Medulla oblongata (tissue), 1 donor: ENCODE data around the gene FRZB.
"Not testable (repeated sequence)": the region's sequence is repeated elsewhere in the genome, so short reads cannot be mapped to it uniquely, and the experiment has no call there.

Experiments
- DNase-seq: peaks from one replicate; pipeline ENCODE4 v3.0.0-alpha.2; 2015; ENCODE audit errors: extremely low spot score

Gene FRZB

DNA sequence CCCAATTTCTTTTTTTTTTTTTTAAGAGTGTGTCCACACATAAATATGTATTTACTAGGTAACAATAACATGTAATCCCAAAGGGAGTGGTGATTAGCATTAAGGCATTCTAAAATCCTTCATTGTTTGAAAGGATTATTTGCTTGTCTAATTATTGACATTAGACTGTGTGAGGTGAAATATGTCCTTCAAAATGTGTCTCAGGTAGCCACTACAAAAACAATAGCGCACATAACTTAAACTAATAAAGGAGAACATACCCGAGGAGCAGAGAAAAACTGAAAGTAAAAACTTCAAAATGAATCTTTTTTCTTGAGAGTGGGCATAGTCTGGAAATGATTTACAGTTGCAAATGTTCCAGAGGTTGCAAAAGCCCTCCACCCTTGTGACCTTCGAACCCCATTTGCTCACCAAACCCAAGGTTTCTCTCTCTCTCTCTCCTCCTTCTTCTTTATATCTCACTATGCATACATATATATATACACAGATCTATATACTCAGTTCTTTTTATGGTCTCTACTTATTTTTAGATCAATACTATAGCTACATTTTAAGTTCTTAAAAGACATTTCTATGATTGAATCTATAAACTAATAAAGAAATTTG, 24.4 kb upstream of the FRZB start:
- DNase-seq: no peak

DNA sequence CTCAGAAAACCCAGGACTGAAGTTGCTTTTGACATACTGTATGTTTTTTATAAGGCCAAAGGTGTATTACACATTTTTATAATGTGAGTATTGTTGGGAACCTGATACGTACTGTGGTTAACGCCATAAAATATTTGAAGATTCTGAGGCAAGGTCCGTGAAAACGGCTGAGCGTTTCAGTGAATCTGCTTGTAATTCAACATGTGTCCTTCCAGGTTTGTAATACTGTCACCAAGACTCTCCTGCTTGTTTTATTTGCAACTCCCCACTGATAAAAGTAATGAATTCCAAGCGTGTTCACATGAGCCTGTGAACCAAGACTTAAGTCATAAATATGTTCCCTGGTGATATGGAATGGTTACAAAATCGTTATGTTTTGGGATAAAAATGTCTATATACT, 23.9 kb upstream of the FRZB start:
- DNase-seq: no peak

- DNase-seq: no peak
Measured at GRCh38 chr2:182887753-182888415, 21.4 kb upstream of the FRZB start.

DNA sequence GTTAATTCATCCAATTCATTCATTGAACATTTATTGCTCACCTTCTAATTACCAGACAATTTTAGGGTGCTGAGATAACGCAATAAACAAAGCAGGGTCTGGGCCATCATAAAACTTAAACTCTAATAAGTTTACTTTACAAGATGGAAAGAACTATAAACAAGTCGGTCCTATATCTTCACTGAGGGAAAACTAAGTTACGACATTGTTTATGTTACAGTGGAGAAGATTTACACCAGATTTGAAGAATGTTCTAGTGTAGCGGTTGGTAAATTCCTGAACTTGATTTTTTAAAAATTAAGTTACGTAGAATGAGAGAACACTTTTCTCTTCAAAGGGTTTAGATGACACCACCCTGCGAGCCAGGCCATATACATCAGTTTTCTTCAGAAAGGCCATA, 20.7 kb upstream of the FRZB start:
- DNase-seq: no peak

- no peak for DNase-seq
Measured at GRCh38 chr2:182885771-182886170, 19.3 kb upstream of the FRZB start.

DNA sequence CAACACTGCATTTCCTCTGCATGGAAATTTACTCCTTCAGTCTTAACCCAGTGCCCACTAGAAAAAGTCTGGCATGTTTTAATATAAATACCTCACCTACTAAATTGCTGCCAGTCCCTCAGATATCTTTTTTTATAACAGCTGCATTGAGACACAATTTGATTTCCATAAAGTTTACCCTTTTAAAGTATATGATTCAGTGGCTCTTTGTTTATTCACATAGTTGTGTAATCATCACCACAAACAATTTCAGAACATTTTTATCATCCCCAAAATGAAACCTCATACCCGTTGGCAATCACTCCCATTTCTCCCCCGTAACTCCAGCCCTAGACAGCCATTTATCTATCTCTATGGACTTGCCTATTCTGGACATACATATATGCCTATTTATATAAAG, 17.0 kb upstream of the FRZB start:
- DNase-seq: no peak

GRCh38 chr2:182880100-182880499, 13.7 kb upstream of the FRZB start:
- not testable (repeated sequence) for DNase-seq

GRCh38 chr2:182876653-182877052, 10.2 kb upstream of the FRZB start:
- not testable (repeated sequence) for DNase-seq

GRCh38 chr2:182870227-182870626, 3.8 kb upstream of the FRZB start:
- no peak for DNase-seq

DNA sequence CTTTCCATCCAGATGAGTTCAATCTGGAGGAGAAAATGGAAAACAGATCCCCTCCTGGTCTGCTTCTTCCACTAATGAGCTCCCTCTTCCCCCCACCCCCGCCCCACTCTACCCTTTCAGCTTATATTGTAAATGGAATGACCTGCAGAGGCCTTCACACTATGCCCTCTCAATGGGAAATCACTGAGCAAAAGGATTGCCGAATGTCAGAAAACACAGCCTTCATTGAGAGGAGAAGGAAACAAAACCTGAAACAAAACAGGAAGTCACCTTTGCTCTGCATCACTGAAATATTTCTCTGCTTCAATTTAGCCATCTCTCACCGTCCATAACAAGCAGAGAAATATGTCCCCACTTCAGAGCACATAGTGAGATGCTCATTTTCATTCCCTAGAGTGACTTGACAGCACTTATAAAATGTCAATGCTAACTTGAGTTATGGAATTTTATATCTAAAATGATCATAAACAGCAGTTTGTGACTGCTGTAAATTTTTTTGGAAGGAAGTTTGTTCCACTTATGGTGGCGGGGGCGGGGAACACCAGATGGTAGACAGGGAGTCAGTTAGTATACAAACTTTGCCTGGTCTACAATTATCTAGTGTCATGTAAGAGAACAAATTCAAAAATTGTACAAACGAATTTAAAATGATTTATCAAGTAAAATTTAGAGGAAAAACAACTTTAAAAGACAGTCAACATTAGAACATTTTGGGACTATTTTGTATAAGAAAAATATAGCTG, 1.8 kb upstream of the FRZB start:
- DNase-seq: no peak

DNA sequence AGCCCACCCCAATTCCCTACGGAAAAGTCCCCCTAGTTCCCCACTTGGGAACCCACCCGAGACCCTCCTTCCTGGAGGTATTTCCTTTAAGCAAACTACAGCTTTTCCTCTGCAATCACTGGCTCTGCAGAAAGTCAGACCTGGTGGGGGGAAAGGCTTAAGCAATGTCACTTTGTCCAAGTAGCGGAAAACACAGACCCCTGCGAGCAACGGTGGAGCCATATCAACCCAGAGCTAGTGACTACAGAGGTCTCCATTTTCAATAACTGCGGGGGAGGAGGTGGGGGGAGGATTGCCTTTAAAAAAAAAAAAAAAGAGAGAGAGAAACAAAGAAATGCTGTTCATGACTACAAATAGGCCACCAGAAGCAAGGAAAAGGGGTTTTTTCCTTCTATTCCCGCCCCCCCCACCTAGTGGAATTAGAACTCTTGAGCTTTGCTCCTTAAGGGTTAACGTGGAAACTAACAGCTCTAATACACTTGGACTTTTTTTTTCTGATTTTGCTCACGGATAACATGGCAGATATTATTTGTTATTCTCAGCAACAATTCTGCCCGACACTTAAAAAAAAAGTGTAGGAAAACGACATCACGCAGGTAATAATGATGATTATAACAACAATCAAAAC, 1.1 kb upstream of the FRZB start:
- no peak for DNase-seq

GRCh38 chr2:182866095-182866460, 359 bp downstream of the FRZB start:
- no peak for DNase-seq

- DNase-seq: no peak
Measured at GRCh38 chr2:182864949-182865570, 1.4 kb downstream of the FRZB start.

DNA sequence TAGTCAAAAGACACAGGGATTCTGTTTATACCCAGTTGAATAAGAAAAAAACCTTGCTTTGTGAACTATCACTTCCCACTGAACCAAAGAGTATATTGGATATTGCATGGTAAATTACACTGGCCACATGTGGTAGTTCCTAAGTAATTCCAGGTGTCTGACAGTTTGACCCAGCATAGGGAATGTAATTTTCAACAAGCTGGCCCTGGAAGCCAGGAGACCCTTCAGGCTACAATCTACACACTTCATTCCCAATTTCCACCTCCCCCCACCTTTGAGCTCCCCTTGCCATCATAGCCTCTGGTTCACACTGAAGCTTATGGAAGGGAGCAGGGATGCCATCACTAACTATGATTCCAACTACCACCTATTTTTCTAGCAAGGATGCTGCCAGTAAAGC, 2.8 kb downstream of the FRZB start:
- no peak for DNase-seq

DNA sequence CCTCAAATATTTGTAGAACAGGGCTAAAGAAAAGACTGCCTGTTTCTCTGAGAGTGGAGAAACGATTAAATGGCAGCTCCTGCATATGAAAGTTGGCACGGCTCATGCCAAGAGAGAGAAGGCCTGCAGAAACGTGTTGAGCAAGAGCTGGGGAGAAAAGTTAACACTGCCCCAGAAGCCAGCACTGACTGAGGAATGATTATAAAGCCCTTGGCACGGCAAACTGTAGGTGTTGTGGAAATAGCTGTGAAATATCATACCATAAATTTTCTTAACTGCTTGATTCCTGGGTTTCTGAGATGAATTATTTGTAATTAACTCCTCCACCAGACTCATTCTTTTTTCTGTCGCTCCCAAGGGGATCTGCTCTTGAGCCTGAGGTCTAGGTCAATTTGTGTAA, 4.3 kb downstream of the FRZB start:
- no peak for DNase-seq

DNA sequence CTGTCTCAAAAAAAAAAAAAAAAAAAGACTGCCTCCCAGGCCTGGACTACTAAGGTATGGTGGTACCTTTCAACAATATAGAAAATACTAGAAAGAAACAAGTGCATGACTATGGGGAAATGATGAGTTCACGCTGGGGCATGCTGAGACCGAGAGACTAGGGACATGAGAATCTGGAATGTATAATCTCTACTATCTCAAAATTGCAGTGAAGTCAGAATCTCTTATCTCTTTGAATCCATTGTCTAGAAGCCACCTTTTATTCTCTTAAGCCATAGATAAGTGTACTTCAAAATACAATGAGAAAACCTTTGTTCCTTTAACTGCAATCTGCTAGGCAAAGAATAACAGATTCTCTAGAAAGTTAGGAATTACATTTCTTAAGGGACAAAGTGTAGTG, 5.6 kb downstream of the FRZB start:
- DNase-seq: no peak

GRCh38 chr2:182858671-182859070, 7.8 kb downstream of the FRZB start:
- DNase-seq: no peak

DNA sequence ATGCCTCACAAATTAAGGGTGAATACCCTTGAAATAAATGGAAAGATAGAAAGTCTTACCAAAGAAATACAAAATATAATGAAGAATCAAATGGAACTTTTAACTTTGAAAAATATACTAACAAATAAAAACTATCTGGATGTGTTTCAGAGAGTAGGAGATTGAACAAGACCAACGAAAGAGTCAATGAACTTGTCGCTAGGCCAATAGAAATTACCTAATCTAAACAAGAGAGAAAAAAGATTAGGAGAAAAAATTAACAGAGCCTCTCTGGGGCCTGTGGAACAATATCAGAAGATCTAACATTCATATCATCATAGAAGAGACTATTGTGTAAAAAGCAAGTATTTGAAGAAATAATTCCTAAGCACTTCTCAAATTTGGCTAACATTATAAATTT, 11.1 kb downstream of the FRZB start:
- no peak for DNase-seq

GRCh38 chr2:182854375-182855105, 11.9 kb downstream of the FRZB start:
- no peak for DNase-seq

DNA sequence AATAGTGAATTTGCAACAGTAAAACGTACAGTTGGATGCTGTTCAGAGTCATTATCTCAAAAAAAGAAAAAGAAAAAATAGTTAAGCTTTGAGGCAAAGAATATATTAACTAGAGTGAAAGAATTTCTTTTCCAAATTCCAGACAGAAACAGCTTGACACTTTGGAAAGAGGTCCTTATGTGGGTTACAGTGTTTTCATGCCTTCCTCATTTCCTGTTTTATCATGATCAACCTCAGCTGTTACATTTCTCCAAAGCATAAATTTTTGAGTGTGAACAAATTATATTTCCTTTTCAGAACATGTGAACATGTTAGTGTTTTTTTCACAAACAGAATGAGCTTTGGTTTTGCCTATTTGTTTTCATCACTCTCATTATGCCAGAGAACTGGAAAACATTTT, 13.6 kb downstream of the FRZB start:
- DNase-seq: no peak

- no peak for DNase-seq
Measured at GRCh38 chr2:182852090-182852489, 14.3 kb downstream of the FRZB start.
